ENCODE data around the gene DOCK3.

DNA sequence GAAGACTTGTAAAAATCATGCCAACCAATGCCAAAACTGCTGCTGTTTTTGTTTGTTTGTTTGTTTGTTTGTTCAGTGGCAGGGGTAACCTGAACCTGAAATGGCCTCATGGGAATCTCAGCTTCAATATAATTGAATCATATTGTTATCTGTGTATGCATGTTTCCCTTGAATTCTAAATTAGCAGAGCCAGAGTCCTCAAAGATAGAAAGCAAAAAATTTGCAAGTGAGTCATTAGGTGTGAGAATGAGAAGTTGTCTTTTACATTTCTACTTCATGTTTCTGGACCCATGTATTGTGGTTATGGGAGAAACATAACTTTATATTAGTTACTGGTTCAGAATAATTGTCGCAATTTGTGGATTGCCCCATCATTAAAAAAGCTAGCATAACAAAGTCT lies 249.2 kb downstream of the DOCK3 start:
- TF ChIP-seq, protein P1, sequence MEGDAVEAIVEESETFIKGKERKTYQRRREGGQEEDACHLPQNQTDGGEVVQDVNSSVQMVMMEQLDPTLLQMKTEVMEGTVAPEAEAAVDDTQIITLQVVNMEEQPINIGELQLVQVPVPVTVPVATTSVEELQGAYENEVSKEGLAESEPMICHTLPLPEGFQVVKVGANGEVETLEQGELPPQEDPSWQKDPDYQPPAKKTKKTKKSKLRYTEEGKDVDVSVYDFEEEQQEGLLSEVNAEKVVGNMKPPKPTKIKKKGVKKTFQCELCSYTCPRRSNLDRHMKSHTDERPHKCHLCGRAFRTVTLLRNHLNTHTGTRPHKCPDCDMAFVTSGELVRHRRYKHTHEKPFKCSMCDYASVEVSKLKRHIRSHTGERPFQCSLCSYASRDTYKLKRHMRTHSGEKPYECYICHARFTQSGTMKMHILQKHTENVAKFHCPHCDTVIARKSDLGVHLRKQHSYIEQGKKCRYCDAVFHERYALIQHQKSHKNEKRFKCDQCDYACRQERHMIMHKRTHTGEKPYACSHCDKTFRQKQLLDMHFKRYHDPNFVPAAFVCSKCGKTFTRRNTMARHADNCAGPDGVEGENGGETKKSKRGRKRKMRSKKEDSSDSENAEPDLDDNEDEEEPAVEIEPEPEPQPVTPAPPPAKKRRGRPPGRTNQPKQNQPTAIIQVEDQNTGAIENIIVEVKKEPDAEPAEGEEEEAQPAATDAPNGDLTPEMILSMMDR (IDR thresholded peaks at IDR 0.05) = no peak
- no peak for TF ChIP-seq POLR2A (IDR thresholded peaks at IDR 0.05)

Data from ovary (tissue), 3 donors.